Measurements from ENCODE around the gene AGPS.
"Not testable (repeated sequence)": the region's sequence is repeated elsewhere in the genome, so short reads cannot be mapped to it uniquely, and the experiment has no call there.

AGPS gene

GRCh38 chr2:177385151-177385550 is 7.4 kb upstream of the AGPS start:
- DNase-seq (ENCODE audit: low read depth), result no peak

- DNase-seq (ENCODE audit: low read depth), result no peak
Observed at GRCh38 chr2:177391822-177392372, 676 bp upstream of the AGPS start.

DNA sequence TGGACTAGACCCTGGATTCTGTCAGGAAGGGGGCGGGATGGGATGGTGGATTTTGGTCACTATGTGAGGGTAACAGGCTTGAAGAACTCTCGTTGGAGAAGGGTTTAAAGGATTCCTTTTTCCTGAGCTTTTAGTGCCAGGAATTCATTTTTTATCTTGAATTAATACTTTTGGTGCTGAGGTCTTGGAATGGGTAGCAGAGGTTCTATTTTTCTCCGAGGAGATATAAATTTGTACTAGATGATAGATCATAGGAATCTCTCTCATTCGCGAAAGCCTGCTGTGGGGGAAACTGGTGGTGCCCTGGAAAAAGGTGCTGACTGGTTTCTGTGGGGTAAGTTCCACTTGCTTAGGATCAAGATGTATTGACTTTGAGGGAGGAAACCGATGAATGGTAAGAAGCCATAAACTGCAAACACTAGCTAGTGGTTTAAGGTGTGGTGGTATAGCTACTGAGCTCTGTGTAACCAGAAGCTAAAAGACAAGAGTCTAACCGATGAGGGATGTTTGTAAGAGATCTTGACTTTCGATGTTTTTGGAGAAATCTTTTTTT is 706 bp downstream of the AGPS start:
- DNase-seq (ENCODE audit: low read depth), result peak; percentile 16

DNA sequence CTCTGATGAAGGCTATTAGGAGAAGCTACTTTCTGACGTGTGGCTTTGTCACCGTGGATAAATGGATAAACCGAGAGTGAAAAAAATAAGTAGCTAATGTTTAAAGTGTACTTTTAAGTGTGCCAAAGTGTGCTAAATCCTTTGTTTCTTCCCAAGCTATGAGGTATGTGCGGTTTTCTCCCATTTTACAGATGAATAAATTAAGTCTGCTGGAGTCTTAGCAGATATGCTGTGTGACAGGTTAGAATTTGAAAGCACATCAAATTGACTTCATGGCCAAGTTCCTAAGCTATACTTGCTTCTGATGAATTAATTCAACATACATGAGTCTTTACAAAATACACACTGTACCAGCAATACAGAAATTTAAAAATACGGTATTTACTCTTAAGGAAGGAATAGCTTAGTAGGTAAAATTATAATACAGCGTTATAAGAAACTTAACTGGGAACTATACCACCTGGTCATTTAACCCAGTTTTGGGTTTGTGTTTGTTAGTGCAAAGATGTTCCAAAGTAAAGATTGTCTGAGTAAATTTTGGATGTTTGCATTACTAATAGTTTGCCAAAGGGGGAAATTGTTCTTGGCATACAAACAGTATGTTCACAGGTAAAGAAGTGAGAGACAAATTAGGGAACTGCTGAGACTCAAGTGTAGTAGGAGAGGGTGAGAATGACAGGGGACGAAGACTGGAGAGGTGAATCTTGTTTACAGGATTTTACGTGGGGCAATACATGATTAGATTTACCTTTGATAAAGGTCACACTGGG is 1.4 kb downstream of the AGPS start:
- no peak for DNase-seq (ENCODE audit: low read depth)

DNA sequence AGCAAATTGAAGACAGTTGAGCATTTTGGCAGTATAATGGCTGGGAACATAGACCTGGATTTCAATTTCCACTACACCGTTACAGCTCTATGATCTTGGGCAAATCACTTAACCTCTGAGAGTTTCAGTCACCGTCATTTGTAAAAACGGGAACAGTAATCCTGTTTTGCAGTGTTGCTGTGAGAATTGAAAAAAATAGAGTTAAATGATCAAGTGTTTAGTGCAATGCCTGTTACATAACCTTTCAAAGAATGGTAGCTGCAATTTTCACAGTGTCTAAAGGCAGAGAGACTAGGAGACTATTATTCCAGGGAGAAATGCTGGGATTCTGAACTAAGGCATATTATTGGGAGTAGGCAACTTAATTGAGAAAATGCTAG is 2.0 kb downstream of the AGPS start:
- DNase-seq (ENCODE audit: low read depth), result no peak

DNA sequence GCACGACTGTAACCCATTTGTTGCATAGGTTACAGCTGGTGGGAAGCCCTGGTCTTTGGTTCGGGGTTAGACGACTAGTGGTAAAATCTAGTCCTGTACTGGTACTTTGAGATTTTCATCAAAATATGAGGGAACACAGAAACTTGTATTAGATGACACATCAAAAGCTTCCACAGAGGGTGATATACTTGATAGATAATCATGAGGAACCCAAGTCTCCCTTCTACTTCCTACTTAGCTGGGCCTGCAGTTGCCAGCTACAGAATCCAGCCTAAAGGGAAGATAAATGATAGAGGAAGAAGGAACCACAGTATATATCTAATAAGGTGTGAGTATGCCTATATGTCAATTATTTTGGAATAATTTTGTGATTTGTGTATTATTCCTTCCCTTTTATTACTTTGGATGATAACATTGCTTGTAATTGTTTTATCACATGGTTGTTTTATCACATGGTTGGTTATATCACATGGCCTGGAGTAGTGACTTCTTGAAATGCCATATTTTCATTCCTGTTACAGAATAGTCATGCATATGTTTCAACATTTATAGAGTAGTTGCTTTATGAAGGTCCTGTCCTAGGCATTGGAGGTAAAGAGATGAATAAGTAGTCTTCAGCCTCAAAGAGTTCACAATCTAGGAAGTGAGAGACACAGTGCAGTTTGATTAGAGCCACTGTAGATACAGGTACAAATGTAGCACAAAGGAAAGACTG is 2.9 kb downstream of the AGPS start:
- no peak for DNase-seq (ENCODE audit: low read depth)

- DNase-seq (ENCODE audit: low read depth), result no peak
Observed at GRCh38 chr2:177396703-177397460, 4.3 kb downstream of the AGPS start.

- DNase-seq (ENCODE audit: low read depth), result peak; percentile 61
Observed at GRCh38 chr2:177397481-177398289, 5.1 kb downstream of the AGPS start.

GRCh38 chr2:177398290-177398683 is 5.7 kb downstream of the AGPS start:
- no peak for DNase-seq (ENCODE audit: low read depth)

DNA sequence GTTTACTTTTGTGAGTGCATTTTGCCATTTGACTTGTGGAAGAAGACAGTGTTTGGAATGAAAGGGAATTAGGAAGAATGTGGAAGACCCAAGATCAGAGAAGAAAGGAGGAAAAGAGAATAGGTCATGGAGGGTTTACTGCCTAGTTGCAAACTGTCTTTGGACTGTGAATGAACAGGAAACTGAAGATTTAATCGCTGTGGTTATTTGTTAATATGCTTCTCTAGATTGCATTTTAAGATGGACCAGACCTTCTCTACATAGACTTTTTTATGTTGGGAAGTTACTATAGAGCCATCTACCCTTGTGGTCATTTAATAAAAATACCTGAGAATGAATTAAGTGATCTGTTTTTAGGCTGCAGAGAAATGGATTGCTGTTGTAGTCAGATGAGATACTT is 6.2 kb downstream of the AGPS start:
- no peak for DNase-seq (ENCODE audit: low read depth)

DNA sequence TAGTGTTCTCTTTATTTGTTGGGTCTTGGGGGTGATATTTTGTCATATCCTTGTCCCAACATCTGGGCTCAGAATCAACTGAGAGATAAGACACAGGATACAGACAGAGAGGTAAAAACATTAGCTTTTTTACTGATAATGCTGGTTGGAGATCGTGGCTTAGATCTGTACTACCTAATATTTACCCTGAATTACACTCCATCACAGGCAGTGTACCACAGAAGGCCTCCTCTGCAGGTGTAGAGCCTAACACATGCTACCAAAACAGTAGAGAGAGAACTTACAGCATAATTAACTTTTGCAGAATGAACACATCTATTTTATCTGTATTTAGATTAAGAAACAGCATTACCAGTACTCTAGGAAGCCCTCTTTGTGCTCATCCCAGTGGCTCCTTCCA is 6.8 kb downstream of the AGPS start:
- DNase-seq (ENCODE audit: low read depth), result no peak

GRCh38 chr2:177400337-177400923 is 7.9 kb downstream of the AGPS start:
- DNase-seq (ENCODE audit: low read depth), result no peak

DNA sequence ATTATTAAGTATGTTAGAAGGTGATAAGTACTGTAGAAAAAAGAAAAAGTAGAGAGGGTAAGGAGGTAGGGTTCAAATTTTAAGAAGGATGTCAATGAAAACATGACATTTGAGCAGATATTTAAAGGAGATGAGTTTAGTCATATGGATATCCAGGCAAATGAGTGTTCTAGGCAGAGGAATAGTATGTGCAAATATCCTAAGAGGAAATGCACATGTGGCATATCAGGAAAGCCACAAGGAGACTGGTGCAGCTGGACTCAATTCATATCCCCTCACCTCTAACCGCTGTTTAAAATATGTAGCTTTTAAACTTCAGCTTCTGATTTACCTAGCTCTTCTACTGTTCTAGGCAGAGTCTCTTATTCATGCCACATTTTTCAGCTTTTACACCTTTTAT is 9.5 kb downstream of the AGPS start:
- DNase-seq (ENCODE audit: low read depth), result no peak

- DNase-seq (ENCODE audit: low read depth), result no peak
Observed at GRCh38 chr2:177403838-177404237, 11.3 kb downstream of the AGPS start.

- no peak for DNase-seq (ENCODE audit: low read depth)
Observed at GRCh38 chr2:177404243-177404642, 11.7 kb downstream of the AGPS start.

DNA sequence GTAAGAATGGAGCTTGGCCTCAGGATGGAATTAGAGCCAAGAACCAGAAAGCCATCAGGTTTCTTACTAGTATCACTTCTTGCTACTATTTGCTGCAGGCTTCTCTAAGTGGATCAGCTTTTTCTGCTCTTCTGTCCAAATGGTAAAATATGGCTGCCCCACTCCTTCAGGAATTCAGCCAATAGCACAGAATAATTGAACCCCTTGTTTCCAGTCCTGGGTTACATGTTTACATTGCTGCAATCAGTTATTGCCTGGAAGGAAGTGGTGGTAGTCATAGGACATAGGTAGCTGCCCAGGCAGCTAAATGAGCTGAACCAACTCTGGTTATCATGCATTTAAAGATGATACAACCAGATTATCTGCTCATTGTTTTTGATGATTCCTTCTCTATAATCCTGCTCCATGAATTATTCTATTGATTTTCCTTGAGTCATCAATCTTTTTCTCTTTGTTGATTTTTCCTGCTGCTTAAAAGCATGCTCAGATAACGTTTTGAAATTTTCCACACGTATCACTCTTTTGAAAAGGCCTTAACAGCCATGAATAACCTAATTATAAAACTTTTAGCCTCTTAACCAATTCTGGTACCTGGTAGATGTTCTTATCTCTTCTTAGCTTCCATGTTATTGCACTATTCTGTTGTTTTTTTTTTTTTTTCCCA is 12.6 kb downstream of the AGPS start:
- no peak for DNase-seq (ENCODE audit: low read depth)

- no peak for DNase-seq (ENCODE audit: low read depth)
Observed at GRCh38 chr2:177406182-177406581, 13.6 kb downstream of the AGPS start.

DNA sequence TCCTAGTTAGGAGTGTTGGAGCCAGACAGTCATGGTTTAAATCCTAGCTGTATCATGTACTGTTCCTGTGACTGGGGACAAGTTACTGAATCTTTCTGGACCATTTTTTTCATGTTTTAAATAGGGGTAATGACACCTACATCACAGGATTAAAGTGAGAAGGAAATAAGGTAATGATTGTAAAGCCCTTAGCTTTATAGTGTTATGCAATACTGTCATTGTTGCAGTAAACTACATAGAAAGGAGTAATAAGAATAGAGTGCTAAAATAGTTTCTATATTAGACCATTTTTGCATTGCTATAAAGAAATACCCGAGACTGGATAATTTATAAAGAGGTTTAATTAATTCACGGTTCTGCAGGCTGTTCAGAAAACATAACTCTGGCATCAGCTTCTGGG is 14.5 kb downstream of the AGPS start:
- DNase-seq (ENCODE audit: low read depth), result no peak

DNA sequence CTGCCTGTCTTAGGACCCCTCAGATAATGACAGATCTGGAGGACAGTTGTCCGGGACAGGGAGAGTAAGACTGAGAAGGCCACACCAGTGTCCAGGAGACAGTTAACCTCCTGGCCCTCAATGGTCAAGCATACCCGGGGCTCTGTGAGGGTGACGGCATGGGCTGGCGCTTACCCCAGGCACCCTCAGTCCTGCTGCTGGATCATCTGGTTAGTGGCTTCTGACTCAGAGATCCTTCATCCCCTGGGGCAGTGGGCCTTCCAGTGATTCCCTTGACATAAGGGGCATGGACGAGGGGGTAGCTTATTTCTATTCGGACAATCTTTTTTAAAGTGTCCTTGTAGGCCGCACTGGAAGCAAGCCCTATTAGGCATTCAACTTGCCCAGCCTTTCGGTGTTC is 18.1 kb downstream of the AGPS start:
- DNase-seq (ENCODE audit: low read depth), result not testable (repeated sequence)

DNA sequence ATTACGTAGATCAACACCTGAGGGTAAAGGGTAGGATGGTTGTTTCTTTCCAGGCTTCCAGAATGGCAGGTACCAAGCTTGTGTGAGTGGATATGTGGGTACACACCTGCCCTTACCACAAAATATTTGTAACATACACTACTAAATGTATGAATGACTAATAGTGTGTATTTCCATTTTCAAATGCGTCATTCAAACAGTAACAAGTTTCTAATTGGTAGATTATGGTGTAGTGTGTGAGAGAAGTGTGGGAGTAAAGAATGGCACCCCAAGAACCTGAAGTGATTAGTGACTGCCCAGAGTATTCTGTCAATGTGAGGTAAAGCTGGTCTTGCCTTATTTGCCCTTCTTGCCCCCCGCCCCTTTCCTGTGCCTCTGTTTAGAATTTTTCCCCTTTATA is 21.1 kb downstream of the AGPS start:
- DNase-seq (ENCODE audit: low read depth), result no peak

GRCh38 chr2:177419274-177419673 is 26.7 kb downstream of the AGPS start:
- no peak for DNase-seq (ENCODE audit: low read depth)

Measured in HS-5 (cell line).